Measurements from ENCODE around the gene CDC7. TPM values are rescaled to one million over a fixed set of nuclear protein-coding genes. Genes with fewer than 3 reads are reported as not detected.

Gene CDC7
- total RNA-seq, 1 experiment from 2014 or later = 16.1 TPM

Other genes with a start within 250 kb of the CDC7 start
- gene HFM1, start 96.0 kb upstream of the CDC7 start, total RNA-seq (2014; rRNA removed; shearing (Covaris generic); ENCODE audit: low replicate concordance) = not detected in 2 replicates

Measured in Karpas-422 (cell line).